Endodermal cell (in vitro differentiated cells): ENCODE measurements around the gene DCTD. TPM values are rescaled to one million over a fixed set of nuclear protein-coding genes. Genes with fewer than 3 reads are reported as not detected.

Experiments
- DNase-seq: peaks from one replicate; pipeline ENCODE4 v3.0.0-alpha.2; 2017
- H3K27ac ChIP-seq: 2 replicates; pipeline ENCODE4 v1.5.1; 2013; ENCODE audit warnings: mild to moderate bottlenecking, low read depth, low read length, moderate library complexity
- H3K27me3 ChIP-seq: 2 replicates; pipeline ENCODE4 v1.6.1; 2013; ENCODE audit warnings: mild to moderate bottlenecking, low read length, moderate library complexity; ENCODE audit not compliant: insufficient read depth, control insufficient read depth, poor library complexity, severe bottlenecking
- H3K36me3 ChIP-seq: 2 replicates; pipeline ENCODE4 v1.7.0; 2013; ENCODE audit warnings: mild to moderate bottlenecking, low read length, moderate library complexity; ENCODE audit not compliant: control insufficient read depth, insufficient read depth
- H3K4me1 ChIP-seq: one replicate; pipeline ENCODE4 v1.7.0; 2013; ENCODE audit warnings: low read length; ENCODE audit not compliant: control insufficient read depth, insufficient read depth
- H3K4me3 ChIP-seq: 2 replicates; pipeline ENCODE4 v1.5.1; 2013; ENCODE audit warnings: mild to moderate bottlenecking, low read length, moderate library complexity
- H3K9ac ChIP-seq: 2 replicates; pipeline ENCODE4 v1.6.1; 2013; ENCODE audit warnings: mild to moderate bottlenecking, low read length, moderate library complexity; ENCODE audit not compliant: poor library complexity, severe bottlenecking; ENCODE audit errors: extremely low read depth
- H3K9me3 ChIP-seq: 2 replicates; pipeline ENCODE4 v1.6.1; 2013; ENCODE audit warnings: mild to moderate bottlenecking, low read length, moderate library complexity; ENCODE audit not compliant: control insufficient read depth
- H3K27ac Mint-ChIP-seq: 2 replicates; pipeline ENCODE4 v1.8.0; 2020; ENCODE audit warnings: mixed read lengths
- H3K27me3 Mint-ChIP-seq: 2 replicates; pipeline ENCODE4 v1.8.0; 2021; ENCODE audit warnings: mild to moderate bottlenecking, mixed read lengths; ENCODE audit not compliant: insufficient read depth
- H3K36me3 Mint-ChIP-seq: 2 replicates; pipeline ENCODE4 v1.8.0; 2020; ENCODE audit warnings: low read depth, mixed read lengths
- H3K4me1 Mint-ChIP-seq: 2 replicates; pipeline ENCODE4 v1.8.0; 2020; ENCODE audit warnings: mixed read lengths
- H3K4me3 Mint-ChIP-seq: 2 replicates; pipeline ENCODE4 v1.8.0; 2020; ENCODE audit warnings: mild to moderate bottlenecking, moderate library complexity, mixed read lengths
- H3K9me3 Mint-ChIP-seq: 2 replicates; pipeline ENCODE4 v1.8.0; 2020; ENCODE audit warnings: mild to moderate bottlenecking, mixed read lengths
- WGBS, 2 experiments: methylation state at CpG; one replicate each; pipeline versions ENCODE4 v1.1.5 to v1.1.7; 2013; ENCODE audit warnings: missing lambda C conversion rate in 2 of 2, mixed read lengths in 1 of 2; ENCODE audit not compliant: insufficient coverage in 1 of 2, insufficient read length in 1 of 2; 5-methylcytosine and 5-hydroxymethylcytosine counted together
- total RNA-seq, 2 donors: library from RNA; stranded (reverse); fragmentation: NEBNext Ultra II Directional in 1 of 2; extraction: Animal tissue kit (Norgen Biotek cat#: 25700) in 1 of 2; gene quantifications; 2 replicates in 1 of 2; 3 replicates in 1 of 2; pipeline ENCODE4 v1.2.1, GENCODE V29; 2021
- TF ChIP-seq, protein P1 (sequence below): fragments of 200-600 bp; sonication (generic); conservative IDR thresholded peaks from 2 replicates; pipeline ENCODE4 v1.5.0; 2021; ENCODE audit warnings: antibody characterized with exemption, mild to moderate bottlenecking

Gene DCTD
- total RNA-seq, 2 donors from 2014 or later: 104 to 111 TPM

GRCh38 chr4:182877326-182877883, 39.8 kb downstream of the DCTD start:
- Mint-ChIP-seq H3K27me3 (no peaks in the 10 kb centered on the region), H3K27ac (no peak overlapping the region), H3K36me3 (peaks cover 8% of the 10 kb centered on the region), H3K4me1 (peaks cover 14% of the 10 kb centered on the region), H3K4me3 (no peak overlapping the region), H3K9me3 (peaks cover 4% of the 10 kb centered on the region)
- Histone ChIP-seq H3K9me3 (no peaks in the 10 kb centered on the region), H3K4me3 (no peak overlapping the region), H3K9ac (no peak overlapping the region), H3K27me3 (no peaks in the 10 kb centered on the region), H3K36me3 (peaks cover 3% of the 10 kb centered on the region), H3K4me1 (no peaks in the 10 kb centered on the region), H3K27ac (no peak overlapping the region)
- TF ChIP-seq, protein P1, sequence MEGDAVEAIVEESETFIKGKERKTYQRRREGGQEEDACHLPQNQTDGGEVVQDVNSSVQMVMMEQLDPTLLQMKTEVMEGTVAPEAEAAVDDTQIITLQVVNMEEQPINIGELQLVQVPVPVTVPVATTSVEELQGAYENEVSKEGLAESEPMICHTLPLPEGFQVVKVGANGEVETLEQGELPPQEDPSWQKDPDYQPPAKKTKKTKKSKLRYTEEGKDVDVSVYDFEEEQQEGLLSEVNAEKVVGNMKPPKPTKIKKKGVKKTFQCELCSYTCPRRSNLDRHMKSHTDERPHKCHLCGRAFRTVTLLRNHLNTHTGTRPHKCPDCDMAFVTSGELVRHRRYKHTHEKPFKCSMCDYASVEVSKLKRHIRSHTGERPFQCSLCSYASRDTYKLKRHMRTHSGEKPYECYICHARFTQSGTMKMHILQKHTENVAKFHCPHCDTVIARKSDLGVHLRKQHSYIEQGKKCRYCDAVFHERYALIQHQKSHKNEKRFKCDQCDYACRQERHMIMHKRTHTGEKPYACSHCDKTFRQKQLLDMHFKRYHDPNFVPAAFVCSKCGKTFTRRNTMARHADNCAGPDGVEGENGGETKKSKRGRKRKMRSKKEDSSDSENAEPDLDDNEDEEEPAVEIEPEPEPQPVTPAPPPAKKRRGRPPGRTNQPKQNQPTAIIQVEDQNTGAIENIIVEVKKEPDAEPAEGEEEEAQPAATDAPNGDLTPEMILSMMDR: peak; percentile 64
- peak; percentile 65 for DNase-seq
- 95 to 97% methylated on average over 6 to 9 of the region's 9 CpGs for WGBS, 2 experiments

GRCh38 chr4:182876427-182876826, 40.8 kb downstream of the DCTD start:
- peaks cover 4% of the 10 kb centered on the region for H3K36me3 Mint-ChIP-seq

GRCh38 chr4:182875453-182876405, 41.5 kb downstream of the DCTD start:
- no peaks in the 10 kb centered on the region for H3K4me1 ChIP-seq
- Mint-ChIP-seq H3K36me3 (peaks cover 4% of the 10 kb centered on the region), H3K4me3 (no peak overlapping the region), H3K4me1 (peaks cover 14% of the 10 kb centered on the region), H3K9me3 (peaks cover 4% of the 10 kb centered on the region), H3K27me3 (no peaks in the 10 kb centered on the region), H3K27ac (no peak overlapping the region)
- WGBS, 2 experiments: 95 to 97% methylated on average over 6 to 20 of the region's 20 CpGs
- DNase-seq: no peak
- H3K36me3 ChIP-seq: no peaks in the 10 kb centered on the region
- no peaks in the 10 kb centered on the region for H3K9me3 ChIP-seq
- no peaks in the 10 kb centered on the region for H3K27me3 ChIP-seq
- TF ChIP-seq, protein P1: no peak
- peak overlapping the region; percentile 53 for H3K27ac ChIP-seq
- H3K4me3 ChIP-seq: no peak overlapping the region
- no peak overlapping the region for H3K9ac ChIP-seq

More at GRCh38 chr4:182876427-182876826, 40.8 kb downstream of the DCTD start:
- H3K9me3 Mint-ChIP-seq: peaks cover 4% of the 10 kb centered on the region
- DNase-seq: no peak
- Histone ChIP-seq H3K4me3 (no peak overlapping the region), H3K9ac (no peak overlapping the region), H3K4me1 (no peaks in the 10 kb centered on the region), H3K27me3 (no peaks in the 10 kb centered on the region), H3K9me3 (no peaks in the 10 kb centered on the region), H3K36me3 (no peaks in the 10 kb centered on the region), H3K27ac (no peak overlapping the region)
- peaks cover 14% of the 10 kb centered on the region for H3K4me1 Mint-ChIP-seq
- TF ChIP-seq, protein P1: no peak
- no peaks in the 10 kb centered on the region for H3K27me3 Mint-ChIP-seq
- WGBS, 2 experiments: 90 to 98% methylated on average over 7 to 8 of the region's 8 CpGs
- H3K4me3 Mint-ChIP-seq: no peak overlapping the region
- H3K27ac Mint-ChIP-seq: no peak overlapping the region
